ENCODE results near the gene MEIS2. TPM values are rescaled to one million over a fixed set of nuclear protein-coding genes. Genes with fewer than 3 reads are reported as not detected.

Gene MEIS2
- total and polyA plus RNA-seq, 2 donors (not counting 3 experiments of a cell fraction or from before 2014, with no cell fraction given), result 22.5 to 26.2 TPM

DNA sequence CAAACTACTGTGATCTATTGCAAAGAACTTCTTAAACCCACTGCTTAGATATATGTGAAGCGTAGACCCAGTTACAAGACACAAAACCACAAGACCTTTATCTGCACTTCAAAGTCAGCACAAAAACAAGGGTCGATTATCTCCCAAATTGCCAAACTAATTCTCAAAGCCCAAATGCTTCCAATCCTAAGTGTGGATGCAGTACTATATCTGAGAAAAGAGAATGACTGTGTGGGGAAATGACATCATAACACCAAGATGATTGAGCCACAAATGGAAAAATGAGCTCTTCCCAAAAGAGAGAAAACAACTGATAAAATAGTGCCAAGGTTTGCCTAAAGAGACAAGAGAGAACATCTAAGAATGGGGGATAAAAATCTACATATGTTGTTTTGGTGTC, 86.2 kb downstream of the MEIS2 start:
- H3K27ac ChIP-seq (ENCODE audit: insufficient read depth, low read depth, low read length), result no peak overlapping the region
- dilution Hi-C loops (cut with MboI; ENCODE audit: extremely low pct_ligation_motif_present, low sequenced_read_pairs), result no loop called here
- FAIRE-seq, result no peak

More for the DNA sequence above, 86.2 kb downstream of the MEIS2 start:
- DNase-seq (ENCODE audit: low read depth, low spot score), result no peak
- no TSS peak for BruUV-seq (replicated peaks)
- no peaks in the 10 kb centered on the region for H3K36me3 ChIP-seq (ENCODE audit: control insufficient read depth in 2 of 2, extremely low read depth in 1 of 2, insufficient read depth in 2 of 2, low read length in 2 of 2)
- H3K4me2 ChIP-seq (ENCODE audit: insufficient read depth, low read length), result no peak overlapping the region
- intact Hi-C loops (cut with micrococcal nuclease), result no loop called here
- no peaks in the 10 kb centered on the region for H3K79me2 ChIP-seq (ENCODE audit: control insufficient read depth, insufficient read depth, low read length)
- no peaks in the 10 kb centered on the region for H3K4me1 ChIP-seq (ENCODE audit: control insufficient read depth, extremely low read depth, insufficient read depth, low read length)
- H4K20me1 ChIP-seq (replicated peaks; ENCODE audit: control insufficient read depth, extremely low read depth, insufficient read depth, low read length), result no peaks in the 10 kb centered on the region
- no peaks in the 10 kb centered on the region for H3K9me3 ChIP-seq (replicated peaks; ENCODE audit: control insufficient read depth, insufficient read depth, low read length)
- H3K9ac ChIP-seq (replicated peaks; ENCODE audit: extremely low read depth, insufficient read depth, low read length), result no peak overlapping the region
- CTCF ChIA-PET, result interaction anchor here (1.2 kb wide), 1 partner anchor 75 kb away, joined by 3 read pairs; no protein-coding TSS in a partner anchor
- TF ChIP-seq EZH2 (IDR thresholded peaks at IDR 0.05; ENCODE audit: borderline replicate concordance, low read depth, low read length, severe bottlenecking) (no peak), JUN (IDR thresholded peaks at IDR 0.05; ENCODE audit: borderline replicate concordance, insufficient read depth, insufficient read length, low read depth) (no peak), FOS (IDR thresholded peaks at IDR 0.05; ENCODE audit: borderline replicate concordance, insufficient read depth, low read length) (no peak), POLR2A (IDR thresholded peaks at IDR 0.05; ENCODE audit: low read depth, low read length) (no peak), POLR2AphosphoS5 (IDR thresholded peaks at IDR 0.05; ENCODE audit: insufficient read depth, low read depth, low read length) (no peak), GATA2 (IDR thresholded peaks at IDR 0.05; ENCODE audit: insufficient read depth, insufficient read length, low read depth, low read length) (no peak), MYC (IDR thresholded peaks at IDR 0.05; ENCODE audit: low read depth, low read length) (no peak)
- TF ChIP-seq, protein P1, sequence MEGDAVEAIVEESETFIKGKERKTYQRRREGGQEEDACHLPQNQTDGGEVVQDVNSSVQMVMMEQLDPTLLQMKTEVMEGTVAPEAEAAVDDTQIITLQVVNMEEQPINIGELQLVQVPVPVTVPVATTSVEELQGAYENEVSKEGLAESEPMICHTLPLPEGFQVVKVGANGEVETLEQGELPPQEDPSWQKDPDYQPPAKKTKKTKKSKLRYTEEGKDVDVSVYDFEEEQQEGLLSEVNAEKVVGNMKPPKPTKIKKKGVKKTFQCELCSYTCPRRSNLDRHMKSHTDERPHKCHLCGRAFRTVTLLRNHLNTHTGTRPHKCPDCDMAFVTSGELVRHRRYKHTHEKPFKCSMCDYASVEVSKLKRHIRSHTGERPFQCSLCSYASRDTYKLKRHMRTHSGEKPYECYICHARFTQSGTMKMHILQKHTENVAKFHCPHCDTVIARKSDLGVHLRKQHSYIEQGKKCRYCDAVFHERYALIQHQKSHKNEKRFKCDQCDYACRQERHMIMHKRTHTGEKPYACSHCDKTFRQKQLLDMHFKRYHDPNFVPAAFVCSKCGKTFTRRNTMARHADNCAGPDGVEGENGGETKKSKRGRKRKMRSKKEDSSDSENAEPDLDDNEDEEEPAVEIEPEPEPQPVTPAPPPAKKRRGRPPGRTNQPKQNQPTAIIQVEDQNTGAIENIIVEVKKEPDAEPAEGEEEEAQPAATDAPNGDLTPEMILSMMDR (IDR thresholded peaks at IDR 0.05; ENCODE audit: extremely low read depth in 1 of 2, insufficient read depth in 1 of 2, low read depth in 1 of 2, low read length in 2 of 2), result no peak
- TF ChIP-seq, protein P2, sequence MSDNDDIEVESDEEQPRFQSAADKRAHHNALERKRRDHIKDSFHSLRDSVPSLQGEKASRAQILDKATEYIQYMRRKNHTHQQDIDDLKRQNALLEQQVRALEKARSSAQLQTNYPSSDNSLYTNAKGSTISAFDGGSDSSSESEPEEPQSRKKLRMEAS (IDR thresholded peaks at IDR 0.05; ENCODE audit: insufficient read depth, insufficient read length), result no peak
- no peak overlapping the region for H3K4me3 ChIP-seq (replicated peaks in 1 of 3; ENCODE audit: insufficient read depth in 1 of 3, low read depth in 1 of 3, low read length in 3 of 3)
- H3K27me3 ChIP-seq (ENCODE audit: control insufficient read depth in 2 of 2, insufficient read depth in 2 of 2, low read length in 2 of 2), result no peaks in the 10 kb centered on the region
- H3K9me1 ChIP-seq (replicated peaks; ENCODE audit: control insufficient read depth, extremely low read depth, insufficient read depth, low read length), result no peaks in the 10 kb centered on the region
- POLR2A ChIA-PET, result no interaction called here
- no peak overlapping the region for H2AFZ ChIP-seq (ENCODE audit: low read depth, low read length)
